Measurements from ENCODE around the gene TM9SF4.
"Not testable (repeated sequence)": the region's sequence is repeated elsewhere in the genome, so short reads cannot be mapped to it uniquely, and the experiment has no call there.

The TM9SF4 gene

GRCh38 chr20:32155017-32155981 lies 45.8 kb downstream of the TM9SF4 start:
- no peak for DNase-seq (ENCODE audit: low read depth, low spot score)

GRCh38 chr20:32157611-32158010 lies 48.1 kb downstream of the TM9SF4 start:
- no peak for DNase-seq (ENCODE audit: low read depth, low spot score)

- no peak for DNase-seq (ENCODE audit: low read depth, low spot score)
These were observed 48.8 kb downstream of the TM9SF4 start for GRCh38 chr20:32158351-32158750.

- no peak for DNase-seq (ENCODE audit: low read depth, low spot score)
These were observed 49.6 kb downstream of the TM9SF4 start for GRCh38 chr20:32158943-32159660.

GRCh38 chr20:32159766-32160221 lies 50.3 kb downstream of the TM9SF4 start:
- DNase-seq (ENCODE audit: low read depth, low spot score): no peak

GRCh38 chr20:32160341-32160740 lies 50.8 kb downstream of the TM9SF4 start:
- no peak for DNase-seq (ENCODE audit: low read depth, low spot score)

- no peak for DNase-seq (ENCODE audit: low read depth, low spot score)
These were observed 52.8 kb downstream of the TM9SF4 start for GRCh38 chr20:32162351-32162750.

- no peak for DNase-seq (ENCODE audit: low read depth, low spot score)
These were observed 54.4 kb downstream of the TM9SF4 start for GRCh38 chr20:32163951-32164350.

GRCh38 chr20:32164984-32165735 lies 55.6 kb downstream of the TM9SF4 start:
- DNase-seq (ENCODE audit: low read depth, low spot score): no peak

GRCh38 chr20:32165836-32166545 lies 56.5 kb downstream of the TM9SF4 start:
- DNase-seq (ENCODE audit: low read depth, low spot score): no peak

- no peak for DNase-seq (ENCODE audit: low read depth, low spot score)
These were observed 58.0 kb downstream of the TM9SF4 start for GRCh38 chr20:32167552-32167951.

GRCh38 chr20:32168184-32168910 lies 58.8 kb downstream of the TM9SF4 start:
- DNase-seq (ENCODE audit: low read depth, low spot score): no peak

- not testable (repeated sequence) for DNase-seq (ENCODE audit: low read depth, low spot score)
These were observed 68.2 kb downstream of the TM9SF4 start for GRCh38 chr20:32177696-32178095.

GRCh38 chr20:32179515-32179914 lies 70.0 kb downstream of the TM9SF4 start:
- no peak for DNase-seq (ENCODE audit: low read depth, low spot score)

GRCh38 chr20:32179934-32180333 lies 70.4 kb downstream of the TM9SF4 start:
- DNase-seq (ENCODE audit: low read depth, low spot score): no peak

GRCh38 chr20:32181606-32182005 lies 72.1 kb downstream of the TM9SF4 start:
- DNase-seq (ENCODE audit: low read depth, low spot score): no peak

- DNase-seq (ENCODE audit: low read depth, low spot score): no peak
These were observed 74.6 kb downstream of the TM9SF4 start for GRCh38 chr20:32183947-32184635.

GRCh38 chr20:32184961-32185603 lies 75.6 kb downstream of the TM9SF4 start:
- no peak for DNase-seq (ENCODE audit: low read depth, low spot score)

GRCh38 chr20:32186506-32186905 lies 77.0 kb downstream of the TM9SF4 start:
- no peak for DNase-seq (ENCODE audit: low read depth, low spot score)
